OCI-LY3 (cell line): ENCODE measurements around the gene SMAP2.

ENCODE experiments used
- EZH2phosphoT487 ChIP-seq: fragments of 200-600 bp; shearing (Covaris generic); IDR thresholded peaks from 2 replicates; pipeline ENCODE4 v1.6.1; 2018; ENCODE audit warnings: antibody characterized with exemption, mixed run types, low read depth
- TF ChIP-seq, protein P1 (sequence below): fragments of 200-600, 300-600 bp; sonication (generic); IDR thresholded peaks from 2 replicates; pipeline ENCODE4 v1.5.1; 2014; ENCODE audit warnings: antibody characterized with exemption, low read length, low read depth

DNA sequence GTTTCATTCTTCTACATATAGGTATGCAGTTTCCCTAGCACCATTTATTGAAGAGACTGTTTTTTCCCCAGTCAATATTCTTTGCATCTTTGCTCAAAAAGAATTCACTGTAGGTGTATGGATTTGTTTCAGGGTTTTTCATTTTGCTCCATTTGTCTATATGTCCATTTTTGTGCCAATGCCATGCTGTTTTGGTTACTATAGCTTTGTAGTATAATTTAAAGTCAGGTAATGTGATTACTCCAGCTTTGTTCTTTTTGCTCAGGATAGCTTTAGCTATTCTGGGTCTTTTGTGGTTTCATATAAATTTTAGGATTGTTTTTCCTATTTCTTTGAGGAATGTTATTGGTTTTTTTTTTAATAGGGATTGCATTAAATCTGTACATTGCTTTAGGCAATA is 15.9 kb upstream of the SMAP2 start:
- TF ChIP-seq, protein P1, sequence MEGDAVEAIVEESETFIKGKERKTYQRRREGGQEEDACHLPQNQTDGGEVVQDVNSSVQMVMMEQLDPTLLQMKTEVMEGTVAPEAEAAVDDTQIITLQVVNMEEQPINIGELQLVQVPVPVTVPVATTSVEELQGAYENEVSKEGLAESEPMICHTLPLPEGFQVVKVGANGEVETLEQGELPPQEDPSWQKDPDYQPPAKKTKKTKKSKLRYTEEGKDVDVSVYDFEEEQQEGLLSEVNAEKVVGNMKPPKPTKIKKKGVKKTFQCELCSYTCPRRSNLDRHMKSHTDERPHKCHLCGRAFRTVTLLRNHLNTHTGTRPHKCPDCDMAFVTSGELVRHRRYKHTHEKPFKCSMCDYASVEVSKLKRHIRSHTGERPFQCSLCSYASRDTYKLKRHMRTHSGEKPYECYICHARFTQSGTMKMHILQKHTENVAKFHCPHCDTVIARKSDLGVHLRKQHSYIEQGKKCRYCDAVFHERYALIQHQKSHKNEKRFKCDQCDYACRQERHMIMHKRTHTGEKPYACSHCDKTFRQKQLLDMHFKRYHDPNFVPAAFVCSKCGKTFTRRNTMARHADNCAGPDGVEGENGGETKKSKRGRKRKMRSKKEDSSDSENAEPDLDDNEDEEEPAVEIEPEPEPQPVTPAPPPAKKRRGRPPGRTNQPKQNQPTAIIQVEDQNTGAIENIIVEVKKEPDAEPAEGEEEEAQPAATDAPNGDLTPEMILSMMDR = no peak
- TF ChIP-seq EZH2phosphoT487 = no peak
